HG03439 (cell line): Measurements from ENCODE around the gene KDM7A.
A peak's percentile ranks its signal among the peaks of the same experiment; 100 is the strongest.

Experiments
- ATAC-seq: cut with Tn5 transposase; IDR thresholded peaks from one replicate; pipeline ENCODE4 v1.9.1; 2021; ENCODE audit warnings: mild to moderate bottlenecking, moderate library complexity; ENCODE audit not compliant: unreplicated experiment

KDM7A gene

DNA sequence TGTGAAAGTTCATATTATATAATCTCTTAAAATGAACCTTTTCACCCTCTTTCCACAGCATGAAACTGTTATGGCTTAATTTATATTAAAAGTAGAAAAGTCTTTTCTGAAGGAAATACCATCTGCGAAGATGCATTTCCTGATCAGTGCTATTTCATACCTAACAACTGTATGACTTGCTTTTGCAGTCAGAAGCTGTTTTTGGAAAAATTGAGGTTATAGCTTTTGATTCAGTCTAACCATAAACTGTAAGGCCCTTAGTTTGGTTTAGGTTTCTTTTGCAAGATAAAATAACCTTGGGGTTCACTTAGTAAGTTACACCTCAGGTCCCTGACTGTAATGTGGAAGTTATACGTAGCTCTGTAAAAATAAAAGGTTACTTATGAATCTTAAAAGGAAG is 91.3 kb downstream of the KDM7A start:
- ATAC-seq: no peak

DNA sequence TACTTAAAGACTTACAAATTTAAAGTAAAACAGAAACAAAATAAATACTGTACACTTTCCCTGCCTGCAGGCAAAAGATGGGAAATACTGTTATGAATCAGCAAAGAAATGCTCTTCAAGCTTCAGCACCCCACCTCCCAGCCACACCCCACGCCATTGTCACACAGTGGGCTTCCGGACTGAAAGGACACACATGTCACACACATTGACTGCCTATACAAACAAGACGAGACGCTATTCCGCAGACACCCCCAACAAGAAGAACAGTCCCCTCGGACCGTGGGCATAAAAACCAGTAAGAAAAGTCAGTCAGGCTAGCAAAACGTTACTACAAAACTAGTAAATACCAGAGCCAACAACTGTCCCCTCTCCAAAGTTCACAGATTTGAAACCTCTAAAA is 91.8 kb downstream of the KDM7A start:
- peak; percentile 82 for ATAC-seq

DNA sequence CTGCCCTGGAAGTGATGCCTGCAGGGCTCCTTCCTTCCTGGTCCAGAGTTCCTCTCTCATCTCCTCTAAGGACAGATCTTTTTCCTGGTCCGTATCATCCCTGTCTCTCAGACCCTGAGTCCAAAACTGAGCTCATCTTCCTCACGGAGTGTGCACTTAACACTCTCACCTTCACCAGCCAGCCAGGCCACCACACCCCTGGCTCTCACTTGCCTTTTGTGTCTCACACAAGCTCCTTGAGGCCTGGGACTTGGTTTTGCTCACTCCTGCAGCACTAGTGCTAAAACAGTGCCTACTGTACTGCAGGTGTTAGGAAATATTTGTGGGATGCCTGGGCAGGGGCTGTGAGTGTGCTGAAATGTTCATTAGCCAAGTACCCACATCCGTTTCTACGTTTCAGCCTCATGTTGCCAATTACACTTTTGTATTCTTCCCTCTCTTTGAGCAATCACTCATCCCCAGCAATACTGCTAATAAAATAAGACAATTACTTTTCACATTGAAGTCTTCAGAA is 92.6 kb downstream of the KDM7A start:
- no peak for ATAC-seq

DNA sequence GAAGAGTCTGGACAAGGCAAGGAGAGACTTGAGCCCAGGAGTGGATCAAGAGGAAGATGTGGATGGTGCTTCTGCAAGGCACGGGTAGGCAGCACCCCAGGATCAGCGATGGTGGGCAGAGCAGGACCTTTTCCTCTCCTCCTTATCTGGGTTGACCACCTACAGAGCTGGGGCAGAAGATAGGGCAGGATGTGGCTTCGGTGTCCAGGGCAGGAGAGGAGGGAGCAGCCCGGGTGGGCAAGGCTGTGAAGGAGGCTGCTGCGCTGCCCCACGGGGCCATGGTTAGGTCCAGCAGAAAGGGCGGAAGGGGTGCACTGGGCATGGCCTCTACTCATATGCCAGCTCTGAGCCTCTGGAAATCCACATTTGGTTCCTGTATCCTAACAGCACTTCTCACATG is 94.0 kb downstream of the KDM7A start:
- no peak for ATAC-seq

- no peak for ATAC-seq
Measured at GRCh38 chr7:140081774-140082425, 94.9 kb downstream of the KDM7A start.

DNA sequence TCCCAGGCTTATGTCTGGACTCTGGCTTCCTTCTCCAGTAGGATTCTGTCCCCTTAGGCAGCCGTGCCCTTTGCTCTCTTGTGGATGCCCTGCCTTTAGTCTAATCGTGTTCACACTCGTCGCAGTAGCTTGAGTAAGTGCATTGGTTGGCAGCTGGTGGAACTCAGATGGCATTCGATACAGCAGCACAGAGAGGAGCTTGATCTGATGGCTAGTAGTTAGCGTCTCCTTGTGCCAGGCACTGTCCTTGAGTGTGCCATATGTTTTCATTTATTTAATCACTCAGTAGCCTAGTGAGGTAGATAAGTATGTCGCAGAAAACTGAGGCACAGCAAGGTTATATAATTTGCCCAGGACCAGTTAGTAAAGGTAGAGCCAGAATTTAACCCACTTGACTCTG is 95.9 kb downstream of the KDM7A start:
- ATAC-seq: no peak

DNA sequence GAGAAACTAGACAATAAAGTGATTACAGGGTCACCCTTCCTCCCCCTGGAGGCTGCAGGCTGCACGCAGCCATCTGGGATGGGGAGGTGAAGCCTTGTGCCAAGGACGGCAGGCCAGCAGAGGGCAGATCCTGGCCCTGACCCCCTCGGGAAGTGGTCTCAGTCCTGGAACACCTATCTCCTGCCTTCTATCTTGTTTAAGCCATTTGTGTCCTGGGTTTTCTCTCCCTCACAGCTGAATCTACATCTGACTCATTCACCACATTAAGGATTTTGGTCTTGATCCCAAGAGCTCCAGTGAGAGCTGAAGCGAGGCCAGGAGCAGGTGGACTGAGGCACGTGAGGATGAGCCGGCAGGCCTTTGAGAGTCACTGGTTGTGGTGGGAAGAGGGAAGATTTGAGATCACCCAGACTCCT is 97.7 kb downstream of the KDM7A start:
- ATAC-seq: no peak

DNA sequence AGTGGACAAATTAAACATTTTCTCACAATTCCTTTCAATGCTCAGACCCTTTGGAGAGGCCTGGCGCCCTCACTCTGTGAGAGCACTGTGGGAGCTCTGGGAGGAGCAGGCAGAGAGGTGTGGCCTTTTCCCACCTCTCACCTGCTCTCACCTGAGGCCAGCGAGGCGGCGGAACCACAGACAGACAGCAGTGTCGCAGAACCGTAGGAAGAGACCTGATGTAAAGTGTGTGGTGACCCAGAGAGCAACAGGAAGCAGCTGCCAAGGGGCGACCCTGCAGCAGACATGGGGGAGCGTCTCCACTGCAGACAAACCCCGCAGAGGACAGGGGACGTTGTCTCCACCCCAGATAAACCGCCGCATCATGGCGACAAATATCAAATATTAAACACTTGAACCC is 98.4 kb downstream of the KDM7A start:
- ATAC-seq: no peak

- no peak for ATAC-seq
Measured at GRCh38 chr7:140074780-140075179, 102.0 kb downstream of the KDM7A start.

GRCh38 chr7:140070546-140070945 is 106.2 kb downstream of the KDM7A start:
- ATAC-seq: no peak

DNA sequence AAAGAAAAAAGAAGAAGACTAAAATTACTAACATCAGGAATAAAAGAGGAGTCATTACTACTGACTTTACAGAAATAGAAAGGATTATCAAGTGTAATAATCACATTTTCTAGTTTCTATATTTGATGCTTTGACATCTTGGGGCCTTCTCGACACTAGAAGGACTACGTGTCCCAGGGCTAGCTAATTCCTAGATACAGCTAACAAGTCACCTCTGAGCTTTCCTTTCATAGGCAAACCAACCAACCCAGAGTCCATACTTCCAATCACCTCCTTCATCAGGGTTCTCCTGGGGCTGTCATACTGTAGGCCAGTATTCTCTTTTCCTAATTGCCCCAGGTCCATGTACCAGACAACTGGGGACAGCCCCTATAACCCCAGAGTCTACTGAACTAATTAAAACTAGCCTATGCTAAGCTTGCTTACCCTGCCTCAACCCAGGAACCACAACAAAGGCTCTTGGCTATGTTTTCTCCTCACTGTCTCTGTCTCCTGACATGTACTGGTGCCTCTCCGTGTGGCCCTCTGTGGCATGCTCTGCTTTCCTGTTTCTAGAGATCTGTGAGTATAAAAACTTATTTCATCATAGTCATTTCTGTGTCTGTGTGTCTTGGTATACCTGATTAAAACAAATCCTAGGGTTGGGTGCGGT is 107.4 kb downstream of the KDM7A start:
- ATAC-seq: no peak

DNA sequence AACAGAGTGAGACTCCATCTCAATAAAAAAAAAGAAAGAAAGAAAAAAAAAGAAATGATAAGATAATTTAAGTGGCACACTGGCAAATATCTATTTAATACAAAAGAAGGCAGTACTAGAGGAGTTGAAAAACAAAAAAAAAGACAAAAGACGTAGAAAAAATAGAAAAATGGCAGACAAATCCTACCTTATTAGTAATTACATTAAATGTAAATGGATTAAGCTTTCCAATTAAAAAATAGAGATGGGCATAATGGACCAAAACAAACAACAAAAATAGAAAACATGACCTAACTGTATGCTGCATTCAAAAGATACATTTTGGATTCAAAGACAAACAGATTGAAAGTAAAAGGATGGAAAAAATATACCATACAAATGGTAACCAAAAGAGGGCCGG is 108.8 kb downstream of the KDM7A start:
- ATAC-seq: no peak

GRCh38 chr7:140067052-140067451 is 109.7 kb downstream of the KDM7A start:
- ATAC-seq: no peak

GRCh38 chr7:140062528-140063299 is 114.1 kb downstream of the KDM7A start, which contains the start of gene PARP12:
TSS of gene PARP12 (minus strand) at chr7:140062951. CDS start at chr7:140062847, 104 bp downstream.
- ATAC-seq: peak; percentile 97

DNA sequence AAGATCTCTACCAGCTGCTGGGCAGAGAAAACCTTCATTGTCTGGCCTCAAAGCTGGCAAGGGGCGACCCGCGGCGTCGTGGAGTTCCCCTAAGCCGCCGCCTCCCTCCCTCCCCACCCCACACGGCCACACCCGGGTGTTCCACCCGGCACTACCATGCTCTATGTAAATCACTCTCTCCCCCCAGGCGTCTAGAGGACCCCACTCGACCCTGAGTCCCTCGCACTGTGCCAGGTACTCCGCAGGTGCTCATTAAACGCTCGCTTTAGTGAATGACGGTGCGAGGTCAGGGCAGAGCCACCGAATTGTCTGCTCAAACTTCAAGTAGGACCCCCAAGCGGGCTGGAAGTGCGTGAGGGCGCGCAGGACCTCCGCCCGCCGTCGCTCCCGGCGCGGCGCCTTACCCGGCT is 114.7 kb downstream of the KDM7A start:
- ATAC-seq: peak; percentile 25

DNA sequence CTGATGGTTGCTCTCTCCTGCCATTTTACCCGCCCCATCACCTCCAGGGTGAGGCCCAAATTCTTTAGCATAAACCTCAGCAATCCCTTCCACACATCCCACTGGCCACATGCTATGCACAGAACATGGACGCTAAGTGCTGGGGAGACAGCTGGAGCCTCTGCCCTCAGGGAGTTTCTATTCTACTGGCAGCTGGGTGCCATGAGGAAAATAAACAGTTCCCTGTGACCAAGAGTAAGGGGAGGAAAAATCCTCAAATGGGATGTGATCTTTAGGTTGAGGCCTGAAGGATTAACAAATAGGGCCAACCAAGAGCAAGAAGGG is 115.2 kb downstream of the KDM7A start:
- no peak for ATAC-seq

DNA sequence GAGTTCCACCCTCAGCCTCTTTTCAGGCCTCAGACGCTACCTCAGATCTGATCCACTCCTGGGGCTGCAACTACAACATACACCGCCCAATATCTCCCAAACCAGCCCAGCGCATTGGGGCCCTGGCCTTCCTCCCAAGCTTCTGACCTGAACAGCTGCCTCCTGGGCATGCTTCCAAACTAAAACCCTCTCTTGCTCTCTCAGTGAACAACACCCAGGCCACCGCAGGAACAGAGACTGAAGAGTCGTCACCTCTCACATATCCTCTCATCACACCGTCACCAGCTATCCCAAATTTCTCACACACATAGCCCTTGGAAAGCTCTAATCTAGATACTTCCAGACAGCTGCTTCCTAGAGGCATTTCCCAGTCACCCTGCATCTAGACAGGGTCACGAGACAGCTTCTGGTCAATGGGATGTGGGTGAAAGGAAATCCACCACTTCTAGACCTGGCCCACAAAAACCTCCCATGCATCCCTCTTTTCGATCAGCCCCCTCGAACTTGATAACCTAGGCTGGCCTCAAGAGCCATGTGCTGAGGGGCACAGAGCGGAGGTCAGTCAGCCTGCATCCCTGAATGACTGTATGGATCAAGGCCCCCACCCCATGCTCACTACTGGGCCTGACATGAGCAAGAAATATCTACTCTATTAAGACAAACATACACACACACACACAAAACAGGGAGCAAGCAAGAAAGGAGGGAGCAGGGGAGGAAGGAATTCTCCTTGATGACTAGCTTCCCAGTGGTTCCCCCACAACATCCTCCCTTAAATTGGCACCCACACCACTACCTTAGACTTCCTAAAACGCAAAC is 115.8 kb downstream of the KDM7A start:
- ATAC-seq: no peak

- ATAC-seq: no peak
Measured at GRCh38 chr7:140060243-140060630, 116.5 kb downstream of the KDM7A start.

DNA sequence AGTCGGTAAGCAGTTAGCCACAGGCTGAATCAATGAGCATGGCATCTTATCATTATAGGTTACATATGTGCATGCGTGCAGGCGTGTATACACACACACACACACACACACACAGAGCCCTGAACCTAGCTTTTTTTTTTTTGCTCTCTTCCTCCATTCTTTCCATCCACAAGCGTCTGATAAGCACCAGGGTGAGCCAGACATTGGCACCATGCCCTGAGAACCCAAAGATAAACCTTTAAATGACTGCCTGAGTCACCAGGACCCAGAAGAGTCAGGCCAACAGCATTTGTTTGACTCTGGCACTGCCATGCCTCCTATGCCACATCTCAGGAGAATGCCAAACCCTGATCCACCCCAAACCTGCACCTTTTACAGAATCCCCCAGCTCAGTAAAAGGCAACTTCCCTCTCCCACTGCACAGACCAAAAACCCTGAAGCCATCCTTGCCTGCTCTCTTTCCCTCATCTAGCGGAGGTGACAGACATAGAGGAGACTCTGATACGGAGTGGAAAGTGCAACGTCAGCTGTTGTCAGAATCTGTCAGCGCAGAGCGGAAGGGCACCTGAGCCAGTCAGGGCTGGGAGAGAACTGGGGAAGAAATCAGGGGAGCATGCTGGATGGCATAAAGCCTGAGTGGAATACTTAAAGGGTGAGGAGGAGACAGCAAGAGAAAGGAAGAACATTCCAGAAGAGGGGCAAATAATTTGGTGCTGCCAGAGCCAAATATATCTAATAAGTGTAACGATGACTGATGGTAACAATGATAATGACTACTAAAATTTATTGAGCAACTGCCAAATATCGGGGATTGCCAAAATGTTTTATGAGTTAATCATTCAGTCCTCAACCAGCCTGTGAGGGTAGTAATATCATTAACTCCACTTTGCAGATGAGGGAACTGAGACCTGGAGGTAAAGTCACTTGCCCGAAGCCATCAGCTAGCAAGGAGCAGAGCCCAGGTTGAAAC is 117.2 kb downstream of the KDM7A start:
- ATAC-seq: no peak

DNA sequence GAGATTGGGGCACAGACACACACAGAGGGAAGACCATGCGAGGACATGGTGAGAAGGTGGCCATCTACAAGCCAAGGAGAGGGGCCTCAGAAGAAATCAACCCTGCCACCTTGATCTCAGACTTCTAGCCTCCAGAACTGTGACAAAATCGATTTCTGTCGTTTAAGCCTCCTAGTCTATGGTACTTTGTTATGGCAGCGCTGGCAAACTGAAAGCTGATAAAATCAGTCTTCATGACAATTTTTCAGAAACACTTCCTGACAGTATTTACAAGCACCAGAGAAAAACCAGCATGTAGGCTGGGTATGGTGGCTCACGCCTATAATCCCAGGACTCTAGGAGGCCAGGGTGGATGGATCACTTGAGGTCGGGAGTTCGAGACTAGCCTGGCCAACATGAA is 118.3 kb downstream of the KDM7A start:
- no peak for ATAC-seq
